Stimulated activated CD8-positive, alpha-beta memory T cell treated with anti-CD3 and anti-CD28 coated beads, Interleukin-4, amount 100 ng/mL, for 48 hours (primary cell): ENCODE results near the gene SLC16A2.

Experiments
- DNase-seq: peaks from one replicate; pipeline ENCODE4 v3.0.0-alpha.2; 2020

Gene SLC16A2

DNA sequence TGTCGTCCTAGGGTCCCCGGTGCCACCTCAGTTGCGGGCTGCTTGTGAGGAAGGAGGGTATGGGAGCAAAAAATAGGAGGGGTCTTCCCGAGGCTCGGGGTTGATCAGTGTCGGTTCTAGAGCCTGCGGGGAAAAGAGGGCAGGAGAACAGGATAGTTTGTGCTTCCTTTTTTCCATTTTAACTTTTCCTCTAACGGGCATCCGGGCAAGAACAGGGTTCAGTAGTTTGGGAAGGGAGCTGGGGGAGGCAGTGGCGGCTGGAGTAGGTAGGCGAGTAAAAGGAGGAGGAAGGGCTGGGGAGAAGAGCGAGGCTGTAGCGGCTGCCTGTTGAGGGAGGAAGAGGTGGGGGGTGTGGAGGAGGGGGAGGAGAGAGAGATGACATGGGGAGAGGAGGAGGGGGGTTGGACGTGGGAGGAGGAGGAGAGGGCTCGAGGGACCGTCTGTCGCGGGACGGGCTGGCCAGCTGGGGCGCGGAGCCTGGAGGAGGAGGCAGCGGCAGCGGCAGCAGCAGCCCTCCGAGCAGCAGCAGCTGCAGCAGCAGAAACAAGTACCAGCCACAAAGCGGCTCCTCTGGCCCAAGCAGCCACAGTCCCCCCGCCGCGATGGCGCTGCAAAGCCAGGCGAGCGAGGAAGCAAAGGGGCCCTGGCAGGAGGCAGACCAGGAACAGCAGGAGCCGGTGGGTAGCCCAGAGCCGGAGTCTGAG is at the start of gene SLC16A2:
SLC16A2 (plus strand) TSS at position 458 of the 704 bp plus-strand sequence; CDS start at position 603, 145 bp downstream.
- peak; percentile 42 for DNase-seq

DNA sequence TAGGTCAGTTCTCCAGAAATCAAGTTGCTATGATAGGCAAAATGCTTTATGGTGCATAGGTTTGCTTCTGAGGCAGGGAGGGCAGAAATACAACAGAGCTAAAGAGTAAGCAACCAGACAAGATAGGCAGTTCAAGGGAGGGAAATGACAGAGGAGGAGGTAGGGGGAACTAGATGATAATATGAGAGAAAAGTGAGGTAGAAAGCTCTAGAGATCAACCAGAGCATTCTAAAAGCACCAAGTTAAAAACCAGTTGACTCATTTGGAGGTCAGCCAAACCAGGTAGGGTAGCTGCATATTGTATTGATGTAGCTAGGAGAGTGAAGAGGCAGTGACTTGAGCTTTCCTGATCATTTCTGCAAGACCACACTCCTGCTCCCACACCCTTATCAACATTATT is 49.0 kb upstream of the SLC16A2 start:
- no peak for DNase-seq

DNA sequence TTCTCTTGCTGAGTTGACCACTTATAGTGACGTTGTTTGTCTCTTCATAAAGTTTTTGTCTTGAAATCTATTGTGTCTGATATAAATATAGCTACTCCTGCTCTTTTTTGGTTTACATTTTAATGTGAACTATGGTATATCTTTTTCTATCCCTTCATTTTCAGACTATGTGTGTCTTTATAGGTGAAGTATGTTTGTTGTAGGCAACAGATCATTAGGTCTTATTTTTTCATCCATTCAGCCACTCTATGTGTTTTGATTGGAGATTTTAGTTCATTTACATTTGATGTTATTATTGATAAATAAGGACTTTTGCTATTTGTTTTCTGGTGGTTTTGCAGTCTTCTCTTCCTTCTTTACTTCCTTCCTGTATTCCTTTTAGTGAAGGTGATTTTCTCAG is 44.0 kb upstream of the SLC16A2 start:
- no peak for DNase-seq

DNA sequence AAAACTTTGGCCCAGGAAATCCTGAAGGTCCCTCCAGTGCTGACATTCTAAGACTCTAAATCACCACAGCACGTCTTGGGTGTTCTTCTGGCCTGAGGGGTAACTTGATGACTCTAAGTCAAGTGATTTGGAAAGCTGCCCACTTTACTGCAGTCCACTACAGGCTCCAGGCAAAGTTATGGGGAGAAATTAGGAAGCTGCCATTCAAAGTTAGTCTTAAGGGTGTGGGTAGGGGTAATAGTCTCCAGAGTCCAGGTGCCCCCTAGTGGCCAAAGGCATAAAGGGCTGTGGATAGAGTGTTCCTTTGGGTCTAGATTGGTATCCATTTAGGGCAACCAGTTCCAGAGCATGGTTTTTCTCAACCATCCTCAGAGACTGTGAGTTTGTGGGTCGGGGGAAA is 38.7 kb upstream of the SLC16A2 start:
- peak; percentile 71 for DNase-seq

DNA sequence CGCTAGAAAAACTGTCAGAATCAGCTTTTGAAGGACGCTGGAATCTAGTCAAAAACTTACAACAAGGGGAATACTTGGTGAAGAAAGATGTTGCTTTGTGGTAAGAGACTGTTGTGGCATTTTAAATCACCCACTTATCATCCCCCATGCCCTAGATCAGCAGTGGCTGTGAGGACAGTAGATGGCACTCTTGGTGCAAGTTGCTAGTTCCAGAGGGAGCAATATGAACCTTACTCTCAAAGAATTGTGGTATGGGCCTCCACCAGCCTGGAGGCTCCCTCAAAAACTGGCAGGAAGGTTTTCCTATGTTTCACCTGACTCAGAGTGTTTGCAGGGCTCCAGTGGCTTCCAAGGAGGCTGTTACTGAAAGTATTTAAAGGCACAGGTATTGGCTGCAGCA is 37.7 kb upstream of the SLC16A2 start:
- peak; percentile 24 for DNase-seq

DNA sequence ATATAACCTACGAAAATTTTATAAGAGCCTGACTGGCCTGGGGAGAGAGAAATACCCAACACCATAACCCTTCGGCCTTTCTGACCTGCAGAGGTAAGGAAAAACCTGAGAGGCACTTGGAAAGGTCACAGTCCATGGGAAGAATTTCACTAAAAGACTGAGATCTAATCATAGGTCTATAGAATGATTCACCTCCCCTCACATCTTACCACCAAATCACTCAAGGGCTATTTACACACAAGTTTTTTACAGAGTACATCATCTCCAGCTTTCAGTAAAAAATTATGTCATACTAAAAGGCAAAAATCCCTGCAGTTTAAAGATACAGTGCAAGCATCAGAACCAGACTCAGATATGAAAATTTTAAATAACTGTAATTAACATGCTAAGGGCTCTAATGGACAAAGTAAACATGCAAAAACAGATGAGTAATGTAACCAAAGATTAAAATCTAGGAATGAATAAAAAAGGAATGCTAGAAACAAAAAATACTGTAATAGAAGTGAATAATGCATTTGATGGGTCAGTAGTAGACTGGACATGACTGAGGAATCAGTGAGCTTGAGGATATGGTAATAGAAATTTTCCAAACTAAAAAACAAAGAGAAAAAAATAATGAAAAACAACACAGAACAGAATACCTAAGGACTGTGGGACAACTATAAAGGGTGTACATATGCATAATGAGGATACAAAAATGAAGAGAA is 32.1 kb upstream of the SLC16A2 start:
- no peak for DNase-seq

DNA sequence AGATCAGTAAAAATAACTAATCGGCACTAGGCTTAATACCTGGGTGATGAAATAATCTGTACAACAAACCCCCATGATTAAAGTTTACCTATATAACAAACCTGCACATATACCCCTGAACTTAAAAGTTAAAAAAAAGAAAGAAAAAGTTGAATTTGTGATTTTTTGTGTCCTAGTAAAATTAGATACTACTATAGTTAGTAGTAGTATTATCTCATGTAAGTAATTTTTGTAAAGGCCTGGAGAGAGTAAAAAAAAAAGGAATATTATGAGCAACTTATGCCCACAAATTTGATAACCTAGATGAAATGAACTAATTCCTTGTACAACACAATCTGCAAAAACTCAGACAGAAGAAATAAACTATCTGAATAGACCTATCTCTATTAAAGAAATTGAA is 25.7 kb upstream of the SLC16A2 start:
- no peak for DNase-seq

DNA sequence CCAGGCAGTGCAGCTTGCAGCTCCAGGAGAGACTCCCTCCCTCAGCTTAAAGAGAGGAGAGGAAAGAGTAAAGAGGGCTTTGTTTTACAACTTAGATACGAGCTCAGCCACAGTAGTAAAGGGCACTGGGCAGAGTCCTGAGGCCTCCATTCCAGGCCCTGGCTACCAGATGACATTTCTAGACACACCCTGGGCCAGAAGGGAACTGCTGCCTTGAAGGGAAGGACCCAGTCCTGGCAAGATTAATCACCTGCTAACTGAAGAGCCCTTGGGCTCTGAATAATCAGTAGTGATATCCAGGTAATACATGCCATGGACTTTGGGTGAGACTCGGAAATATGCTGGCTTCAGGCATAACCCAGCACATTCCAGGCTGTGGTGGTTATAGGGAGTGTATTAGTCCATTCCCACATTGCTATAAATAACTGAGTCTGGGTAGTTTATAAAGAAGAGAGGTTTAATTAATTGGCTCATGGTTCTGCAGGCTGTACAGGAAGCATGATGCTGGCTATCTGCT is 15.3 kb upstream of the SLC16A2 start:
- no peak for DNase-seq

DNA sequence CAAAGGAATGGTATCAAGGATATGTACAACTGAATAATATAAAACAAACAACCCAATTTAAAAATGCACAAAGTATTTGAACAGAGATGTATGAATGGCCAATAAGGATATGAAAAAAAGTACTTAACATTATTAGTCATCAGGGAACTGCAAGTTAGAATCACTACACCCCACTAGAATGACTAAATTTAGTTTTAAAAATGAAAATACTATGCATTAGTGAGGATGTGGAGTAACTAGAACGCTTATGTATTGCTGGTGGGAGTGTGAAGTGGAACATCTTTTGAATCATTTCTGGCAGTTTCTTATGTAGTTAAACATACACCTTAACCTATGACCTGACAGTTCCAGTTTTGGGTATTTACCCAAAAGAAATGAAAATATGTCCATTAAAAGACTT is 13.0 kb upstream of the SLC16A2 start:
- DNase-seq: no peak

DNA sequence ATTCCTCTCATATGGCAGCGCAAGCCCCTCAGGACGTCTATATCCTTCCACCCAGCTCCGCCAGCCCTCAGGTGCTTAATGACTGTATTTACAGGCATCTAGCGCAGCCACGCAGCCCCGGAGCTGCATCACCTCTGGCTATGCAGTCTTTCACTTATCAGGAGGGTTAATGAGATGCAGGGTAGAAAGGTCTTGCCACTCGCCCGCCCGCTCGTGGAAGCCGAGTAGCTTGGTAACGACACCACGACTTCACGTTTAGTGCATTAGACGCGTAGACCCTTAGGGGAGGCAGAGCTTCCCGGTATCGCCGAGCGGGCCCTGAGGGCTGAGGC is 1.5 kb upstream of the SLC16A2 start:
- peak; percentile 24 for DNase-seq

DNA sequence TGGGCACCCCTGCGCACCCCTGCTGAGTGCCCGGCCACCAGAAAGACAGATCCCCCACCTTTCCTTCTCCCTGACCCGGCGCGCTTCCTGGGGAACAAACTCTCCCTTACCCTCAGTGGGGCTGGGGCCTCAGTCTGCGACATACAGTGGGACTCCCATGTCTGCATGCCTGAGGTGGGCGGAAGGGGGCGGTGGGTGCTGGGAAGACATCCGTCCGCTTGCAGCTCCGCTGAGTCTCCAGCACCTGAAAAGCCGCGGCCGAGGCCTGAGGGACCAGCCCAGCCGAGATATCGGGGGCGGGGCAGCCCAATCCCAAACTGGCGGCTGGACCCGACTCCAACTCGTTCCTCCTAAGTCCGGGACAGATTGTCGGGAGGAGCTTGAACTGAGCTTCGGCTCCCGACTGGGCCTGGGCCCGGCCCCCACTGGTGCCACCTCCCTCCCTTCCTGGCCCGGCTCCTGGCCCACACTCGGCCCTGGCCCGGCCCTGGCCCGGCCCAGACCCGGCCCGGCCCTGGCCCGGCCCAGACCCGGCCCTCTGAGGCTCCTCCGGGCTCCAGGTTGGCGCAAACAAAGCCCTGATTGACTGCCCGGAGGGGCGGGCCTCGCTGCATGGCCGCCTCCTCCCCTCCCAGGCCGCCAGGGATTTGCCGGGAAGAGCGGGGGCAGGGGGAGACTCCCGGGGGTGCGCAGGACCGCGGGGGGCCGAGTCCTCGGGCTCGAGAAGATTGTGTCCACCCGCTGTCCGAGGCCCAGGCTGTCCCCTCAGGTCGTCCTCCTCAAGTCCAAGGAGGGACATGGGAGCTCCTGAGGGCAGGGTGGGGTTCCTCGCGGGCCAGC is 877 bp upstream of the SLC16A2 start:
- DNase-seq: peak; percentile 26

DNA sequence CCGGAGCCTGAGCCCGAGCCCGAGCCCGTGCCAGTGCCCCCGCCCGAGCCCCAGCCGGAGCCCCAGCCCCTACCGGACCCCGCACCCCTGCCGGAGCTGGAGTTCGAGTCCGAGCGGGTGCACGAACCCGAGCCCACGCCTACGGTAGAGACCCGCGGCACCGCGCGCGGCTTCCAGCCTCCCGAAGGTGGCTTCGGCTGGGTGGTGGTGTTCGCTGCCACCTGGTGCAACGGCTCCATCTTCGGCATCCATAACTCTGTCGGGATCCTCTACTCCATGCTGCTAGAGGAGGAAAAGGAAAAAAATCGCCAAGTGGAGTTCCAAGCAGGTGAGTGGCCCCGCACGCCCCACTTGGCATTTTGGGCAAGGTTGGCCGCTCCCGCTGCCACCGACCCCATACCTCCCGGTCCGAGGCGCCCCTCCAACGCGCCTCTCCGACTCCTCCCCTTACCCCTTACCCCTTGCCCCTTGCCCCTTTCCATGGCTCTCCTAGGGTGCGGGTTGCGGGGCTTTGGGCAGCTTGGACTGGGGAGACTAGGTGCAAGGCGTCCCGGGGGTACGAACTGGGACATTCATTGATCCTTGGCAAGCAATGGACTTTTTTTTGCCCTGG is 553 bp downstream of the SLC16A2 start:
- peak; percentile 24 for DNase-seq

DNA sequence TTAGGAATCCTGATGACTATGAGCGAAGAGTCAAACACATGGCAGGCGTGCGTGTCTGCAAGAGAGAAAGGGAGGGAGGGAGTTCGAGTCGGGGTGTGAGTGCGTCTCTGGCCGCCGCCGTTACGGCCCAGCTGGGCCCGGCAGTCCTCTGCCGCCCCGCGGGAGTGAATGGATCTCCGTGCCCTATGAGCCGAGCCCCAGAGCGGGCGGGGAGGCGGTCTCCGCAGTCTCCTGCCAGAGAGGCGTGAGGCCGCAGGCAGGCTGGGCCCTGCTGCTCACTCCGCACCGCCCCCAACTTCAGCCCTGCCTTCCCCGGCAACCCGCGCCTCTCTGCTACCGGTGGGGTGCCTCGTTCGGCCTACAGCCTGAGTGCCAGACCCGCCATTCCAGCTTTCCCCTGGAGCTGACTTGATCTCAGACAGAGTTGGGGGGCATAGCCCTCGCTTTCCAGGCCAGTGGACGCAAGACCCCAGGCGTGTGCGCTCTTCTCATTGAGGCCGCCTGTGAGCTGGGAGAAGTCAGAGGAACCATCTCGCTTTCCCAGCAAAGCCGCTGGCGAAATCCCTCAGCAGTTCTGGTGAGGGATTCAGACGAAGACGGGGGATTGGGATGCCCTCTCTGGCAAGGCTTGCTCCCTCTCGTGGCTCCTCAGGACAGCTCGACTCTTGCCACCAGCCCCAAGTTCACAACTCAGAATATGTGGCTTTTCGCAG is 1.4 kb downstream of the SLC16A2 start:
- peak; percentile 26 for DNase-seq

DNA sequence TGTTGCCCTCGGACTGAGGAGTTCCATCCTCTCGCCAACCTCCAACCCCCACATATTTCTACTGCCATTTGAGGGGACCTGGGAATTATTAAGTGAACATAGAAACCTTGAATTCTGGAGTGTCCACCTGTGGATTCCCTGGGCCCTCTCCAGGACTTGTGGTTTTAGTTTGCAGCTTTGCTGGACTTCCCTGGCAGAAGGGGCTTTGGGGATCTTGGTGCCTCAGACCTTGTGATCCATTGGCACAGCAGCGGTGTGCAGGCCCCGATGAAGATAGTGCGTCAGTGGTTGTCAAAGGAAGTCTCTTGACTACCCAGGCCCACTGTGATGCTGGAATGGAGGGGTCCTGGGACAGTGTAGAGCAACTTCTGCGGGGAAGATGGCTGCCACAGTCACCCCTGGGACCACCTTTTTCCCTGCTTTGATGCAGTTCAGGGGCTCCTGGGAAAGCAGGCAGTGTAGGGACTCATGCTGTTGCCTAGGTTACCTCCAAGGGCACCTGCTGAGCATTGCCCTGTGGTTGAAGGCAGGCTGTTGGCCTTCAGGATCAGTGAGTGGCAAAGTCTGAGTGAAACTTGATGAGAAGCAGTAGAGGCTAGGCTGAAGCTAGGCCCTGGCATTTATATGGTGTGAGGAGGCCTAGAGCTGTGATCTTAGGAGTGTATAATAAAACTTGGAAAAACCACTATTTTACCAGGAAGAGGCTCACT is 2.2 kb downstream of the SLC16A2 start:
- no peak for DNase-seq

DNA sequence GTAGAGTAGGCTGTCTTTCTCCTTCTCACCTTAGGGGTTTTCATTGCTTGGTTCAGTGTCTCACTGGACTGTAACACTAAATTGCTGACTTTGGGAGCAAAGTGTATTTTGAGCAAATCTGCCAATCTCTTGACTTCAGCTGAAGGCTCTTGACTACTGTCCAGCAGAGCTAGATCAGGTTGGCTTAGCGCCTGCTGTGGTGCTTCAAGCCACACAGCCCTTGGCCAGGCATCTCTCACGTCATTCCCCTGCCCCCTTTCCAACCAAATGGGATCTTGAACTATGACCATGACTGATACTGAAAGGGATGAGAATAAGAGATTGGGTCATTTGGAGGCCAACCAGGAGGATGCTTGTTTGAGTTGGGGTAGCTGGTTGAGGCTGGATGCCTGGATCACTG is 4.8 kb downstream of the SLC16A2 start:
- no peak for DNase-seq

DNA sequence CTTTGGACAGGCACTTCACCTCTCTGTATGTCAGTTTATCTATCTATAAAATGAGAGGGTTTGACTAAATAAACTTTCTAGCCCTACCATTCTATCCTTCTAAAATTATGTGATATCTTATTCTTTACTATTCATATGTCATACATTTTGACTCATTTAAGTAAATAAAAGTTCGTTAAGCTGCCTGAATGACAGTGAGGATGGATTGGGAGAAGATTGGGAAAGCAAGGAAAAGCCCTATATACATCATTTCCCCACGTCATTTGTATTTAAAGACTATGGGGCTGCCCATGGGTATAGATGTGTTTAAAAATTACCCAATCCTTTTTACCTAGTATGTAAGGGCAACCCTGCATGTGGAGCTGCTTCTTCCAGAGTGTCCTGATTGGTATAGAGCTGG is 5.3 kb downstream of the SLC16A2 start:
- DNase-seq: no peak

DNA sequence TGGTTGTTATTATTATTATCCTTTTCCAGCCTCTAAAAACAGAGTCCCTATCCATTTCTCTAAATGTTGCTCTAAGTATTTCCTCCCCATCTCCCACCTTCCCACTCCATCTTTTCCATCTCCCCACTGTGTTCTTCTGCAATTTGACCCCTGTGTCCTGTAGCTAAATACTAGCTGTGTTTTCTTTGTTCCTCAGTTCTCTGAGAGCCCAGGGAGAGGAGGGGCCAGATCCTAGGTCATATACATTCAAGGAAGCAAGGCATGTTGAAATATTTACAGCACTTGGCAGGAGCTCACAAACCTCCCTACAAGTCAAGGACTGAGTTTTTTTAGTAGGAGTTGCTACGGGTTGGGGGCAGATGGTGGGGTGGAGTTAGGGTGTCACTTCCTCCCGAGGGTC is 10.5 kb downstream of the SLC16A2 start:
- no peak for DNase-seq

DNA sequence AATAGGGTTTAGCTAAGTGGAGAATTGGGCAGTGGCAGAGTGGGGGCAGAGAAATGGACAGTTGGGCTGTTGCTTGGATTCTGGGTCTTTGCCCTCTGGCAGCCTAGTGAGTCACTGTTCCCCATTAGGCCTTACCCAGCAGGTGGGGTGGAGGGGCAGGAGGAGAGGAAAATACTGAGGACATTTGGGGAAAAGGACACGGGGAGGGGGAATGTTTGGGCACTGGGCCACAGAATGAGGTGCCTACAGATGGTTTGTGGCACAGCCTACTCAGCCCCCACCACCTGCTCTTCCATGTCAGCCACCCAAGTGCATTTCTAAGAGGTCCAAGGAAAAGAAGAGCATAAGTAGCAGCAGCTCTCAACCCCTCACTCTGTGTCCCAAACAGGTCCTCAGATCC is 13.0 kb downstream of the SLC16A2 start:
- no peak for DNase-seq

DNA sequence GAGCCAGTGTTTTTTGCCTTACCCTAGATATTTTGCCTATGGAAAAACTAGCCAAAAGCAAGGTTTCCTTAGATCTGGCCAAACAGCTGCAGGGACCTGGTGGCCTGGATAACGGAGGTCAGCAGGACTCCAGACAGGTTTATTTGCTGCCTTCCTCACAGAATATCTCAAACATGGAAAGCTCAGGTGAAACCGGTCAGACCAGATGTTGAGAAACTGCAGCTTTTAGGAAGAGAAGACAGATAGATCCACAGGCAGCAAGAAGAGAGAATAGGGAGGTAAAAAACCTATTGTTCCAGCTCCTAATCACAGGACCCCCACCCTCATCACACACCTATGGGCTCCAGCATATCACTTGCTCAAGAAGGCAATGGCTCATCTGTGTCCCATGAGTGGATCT is 16.2 kb downstream of the SLC16A2 start:
- no peak for DNase-seq

DNA sequence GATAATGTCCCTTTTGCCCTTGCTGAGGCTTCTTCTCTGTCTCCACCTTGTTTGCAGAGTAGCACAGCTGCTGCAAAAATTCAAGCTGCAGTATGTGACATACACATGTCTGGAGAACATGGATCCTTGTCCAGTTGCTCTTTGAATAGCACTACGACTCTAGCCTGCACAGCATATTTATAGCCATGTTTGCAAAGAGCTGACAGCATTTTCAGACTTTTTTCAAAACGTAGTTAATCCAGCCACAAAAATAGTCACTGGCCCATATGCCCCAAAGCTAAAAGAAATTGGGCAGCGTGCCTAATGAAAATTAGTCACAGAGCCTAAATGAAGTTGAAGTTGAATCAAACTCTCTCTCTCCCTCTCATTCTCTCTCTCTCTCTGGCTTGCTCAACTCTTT is 17.5 kb downstream of the SLC16A2 start:
- no peak for DNase-seq

DNA sequence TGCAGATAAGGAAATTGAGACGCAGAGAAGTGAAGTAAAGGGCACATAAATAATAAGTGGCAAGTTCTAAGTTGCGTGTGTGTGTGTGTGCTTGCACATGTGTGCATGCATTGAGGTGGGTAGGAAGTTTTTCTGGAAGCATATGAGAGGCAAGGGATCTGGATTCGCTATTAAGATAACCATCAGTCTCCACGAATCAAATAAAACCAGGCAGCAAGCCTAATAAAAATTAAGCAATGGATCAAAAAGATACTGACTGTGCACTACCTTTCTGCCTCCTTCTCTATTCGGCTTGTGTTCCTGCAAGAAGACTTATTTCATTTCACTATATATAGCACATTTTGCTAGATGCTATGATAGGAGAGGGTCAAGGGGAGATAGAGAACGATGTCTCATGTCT is 23.8 kb downstream of the SLC16A2 start:
- no peak for DNase-seq

DNA sequence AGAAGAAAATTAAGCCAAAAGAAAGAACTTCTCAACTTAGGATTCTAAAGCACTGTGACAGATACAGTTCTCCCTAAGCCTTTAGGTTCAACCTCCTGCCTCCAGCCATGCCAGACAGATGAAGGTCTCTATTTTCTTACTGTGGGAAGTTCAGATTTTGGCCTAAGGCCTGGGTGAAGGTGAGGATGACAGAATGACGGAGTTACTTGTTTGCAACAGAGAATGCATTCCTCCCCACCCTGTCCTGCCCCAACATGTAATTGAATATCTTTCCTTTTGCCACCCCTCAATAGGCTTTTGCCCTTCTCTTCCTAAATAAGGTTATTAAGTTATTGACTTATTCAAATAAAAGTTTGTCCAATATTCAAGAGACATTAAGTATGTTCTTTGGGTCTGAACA is 25.6 kb downstream of the SLC16A2 start:
- DNase-seq: no peak
